Smooth muscle cell of the coronary artery (primary cell): Measurements from ENCODE around the gene PRAMEF1. TPM values are rescaled to one million over a fixed set of nuclear protein-coding genes. Genes with fewer than 3 reads are reported as not detected.

ENCODE experiments used
- total RNA-seq: library from RNA; depleted of rRNA; stranded (reverse); fragments of >200 nt; gene quantifications from 2 replicates; pipeline ENCODE4 v1.2.3, GENCODE V29; 2014; ENCODE audit warnings: low replicate concordance

Gene PRAMEF1
- total RNA-seq = not detected in 2 replicates

DNA sequence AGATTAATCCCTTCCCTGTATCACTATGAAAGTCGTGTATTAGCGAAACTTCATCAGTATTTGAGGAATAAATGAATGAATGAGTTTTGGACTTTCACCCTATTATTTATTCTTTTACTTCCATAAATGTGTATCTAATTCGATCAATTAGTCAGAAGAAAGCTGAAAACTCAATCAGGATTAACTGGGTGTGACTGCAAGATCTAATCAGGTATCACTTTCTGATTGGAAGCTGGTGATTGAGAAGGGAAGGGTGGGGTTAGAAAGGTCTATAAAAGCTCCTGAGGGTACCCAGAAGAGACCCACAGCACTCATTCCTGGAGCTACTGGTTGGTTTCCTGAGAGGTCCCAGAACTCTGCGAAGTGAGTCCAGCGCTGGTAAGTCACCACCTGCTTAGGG, at the start of gene PRAMEF1:
PRAMEF1 (plus strand) TSS at position 301 of the 400 bp plus-strand sequence. CDS start 1,831 bp downstream, outside the sequence.

GRCh38 chr1:12745992-12746323, 45.2 kb upstream of the PRAMEF1 start, which contains the start of gene CFAP107:
CFAP107 (plus strand) TSS chr1:12746200; CDS start chr1:12746431, 231 bp downstream.

DNA sequence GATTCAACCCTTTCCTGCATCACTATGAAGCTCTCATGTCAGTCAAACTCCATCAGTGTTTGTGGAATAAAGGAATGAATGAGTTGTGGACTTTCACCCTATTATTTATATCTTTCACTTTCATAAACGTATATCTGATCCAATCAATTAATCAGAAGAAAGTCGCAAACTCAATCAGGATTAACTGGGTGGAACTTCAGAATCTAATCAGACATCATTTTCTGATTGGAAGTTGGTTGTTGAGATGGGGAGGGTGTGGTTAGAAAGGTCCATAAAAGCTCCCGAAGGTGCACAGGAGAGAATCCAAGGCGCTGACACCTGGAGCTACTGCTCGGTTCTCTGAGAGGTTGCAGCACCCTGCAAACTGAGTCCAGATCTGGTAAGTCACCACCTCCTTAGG, 17.8 kb upstream of the PRAMEF1 start, which contains the start of gene PRAMEF12:
PRAMEF12 (plus strand) TSS at position 301 of the 400 bp plus-strand sequence. CDS start 1,130 bp downstream, outside the sequence.

DNA sequence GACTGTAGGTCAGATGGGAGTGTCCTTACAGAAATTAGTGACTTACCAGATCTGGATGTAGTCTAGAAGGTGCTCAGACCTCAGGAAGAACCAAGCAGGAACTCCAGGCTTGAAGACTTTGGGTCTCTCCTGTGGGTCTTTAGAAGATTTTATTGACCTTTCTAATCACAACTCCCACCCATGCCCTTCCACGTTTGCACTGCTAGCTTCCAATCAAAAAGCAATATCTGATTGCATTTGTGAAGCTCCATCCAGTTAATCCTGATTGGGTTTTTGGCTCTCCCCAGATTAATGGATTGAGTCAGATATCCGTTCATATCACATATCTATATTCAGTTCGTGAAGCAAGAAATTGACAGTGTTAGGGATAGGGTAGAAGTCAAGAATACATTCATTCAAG, 40.1 kb downstream of the PRAMEF1 start, which contains the start of gene PRAMEF11:
PRAMEF11 (minus strand) TSS at position 101 of the 400 bp plus-strand sequence. CDS start 2,621 bp downstream, outside the sequence.

Other genes starting within 250 kb of the PRAMEF1 start
- gene DHRS3, start 173.2 kb upstream of the PRAMEF1 start, total RNA-seq = 31.7 and 446 TPM in 2 replicates
- not detected in 2 replicates for gene AADACL4, start 147.3 kb upstream of the PRAMEF1 start, total RNA-seq
- gene AADACL3, start 75.3 kb upstream of the PRAMEF1 start, total RNA-seq = not detected in 2 replicates
- gene CFAP107, start 45.2 kb upstream of the PRAMEF1 start, total RNA-seq = not detected in 2 replicates
- not detected in 2 replicates for gene PRAMEF12, start 17.7 kb upstream of the PRAMEF1 start, total RNA-seq
- not detected in 2 replicates for gene PRAMEF11, start 40.0 kb downstream of the PRAMEF1 start, total RNA-seq
- not detected in 2 replicates for gene HNRNPCL1, start 57.3 kb downstream of the PRAMEF1 start, total RNA-seq
- gene PRAMEF2, start 65.7 kb downstream of the PRAMEF1 start, total RNA-seq = not detected in 2 replicates
- not detected in 2 replicates for gene PRAMEF4, start 94.8 kb downstream of the PRAMEF1 start, total RNA-seq
- gene PRAMEF10, start 106.9 kb downstream of the PRAMEF1 start, total RNA-seq = not detected in 2 replicates
- gene PRAMEF7, start 125.2 kb downstream of the PRAMEF1 start, total RNA-seq = not detected in 2 replicates
- not detected in 2 replicates for gene PRAMEF6, start 156.2 kb downstream of the PRAMEF1 start, total RNA-seq